CD14-positive monocyte (primary cell): ENCODE data around the gene ACTL8. TPM values are rescaled to one million over a fixed set of nuclear protein-coding genes. Genes with fewer than 3 reads are reported as not detected.

ENCODE experiments used
- DNase-seq, 3 donors: peaks; one replicate each; pipeline ENCODE4 v3.0.0-alpha.2; 2011 to 2022
- H2AFZ ChIP-seq: 2 replicates; pipeline ENCODE4 v1.6.0; 2012; ENCODE audit warnings: mild to moderate bottlenecking, low read depth, low read length, inconsistent platforms; ENCODE audit not compliant: insufficient read depth, poor library complexity, severe bottlenecking
- H3K27ac ChIP-seq, 2 donors: 1 replicate in 1 of 2; 2 replicates in 1 of 2; pipeline ENCODE4 v1.5.1; 2012 to 2013; ENCODE audit warnings: low read length in 2 of 2, control low read depth in 1 of 2, inconsistent platforms in 1 of 2, low read depth in 1 of 2, mild to moderate bottlenecking in 1 of 2
- H3K27me3 ChIP-seq, 2 donors: one replicate each; pipeline versions ENCODE4 v1.6.0 to v1.6.1; 2011 to 2013; ENCODE audit warnings: low read length in 2 of 2; ENCODE audit not compliant: control insufficient read depth in 2 of 2, insufficient read depth in 2 of 2
- H3K36me3 ChIP-seq, 2 donors: replicated peaks in 1 of 2; 1 replicate in 1 of 2; 2 replicates in 1 of 2; pipeline versions ENCODE4 v1.5.1 to v1.6.1; 2012 to 2013; ENCODE audit warnings: low read length in 2 of 2, control low read depth in 1 of 2, inconsistent platforms in 1 of 2, mild to moderate bottlenecking in 1 of 2; ENCODE audit not compliant: insufficient read depth in 2 of 2, control insufficient read depth in 1 of 2
- H3K4me1 ChIP-seq, 2 donors: 1 replicate in 1 of 2; 2 replicates in 1 of 2; pipeline versions ENCODE4 v1.5.1 to v1.6.1; 2012 to 2013; ENCODE audit warnings: low read length in 2 of 2, control low read depth in 1 of 2, inconsistent platforms in 1 of 2, mild to moderate bottlenecking in 1 of 2, moderate library complexity in 1 of 2; ENCODE audit not compliant: insufficient read depth in 2 of 2, control insufficient read depth in 1 of 2
- H3K4me2 ChIP-seq: replicated peaks from 2 replicates; pipeline ENCODE3; 2012; ENCODE audit warnings: low read length, moderate library complexity, mild to moderate bottlenecking; ENCODE audit not compliant: poor library complexity, severe bottlenecking; ENCODE audit errors: extremely low read depth
- H3K4me3 ChIP-seq, 3 experiments: fragments of 200-600 bp in 1 of 3; sonication (generic) in 1 of 3; replicated peaks in 1 of 3; 1 replicate in 2 of 3; 2 replicates in 1 of 3; pipeline ENCODE4 v1.5.1; 2011 to 2013; ENCODE audit warnings: low read length in 3 of 3, mild to moderate bottlenecking in 3 of 3, control low read depth in 2 of 3, low read depth in 2 of 3, inconsistent platforms in 1 of 3, moderate library complexity in 1 of 3
- H3K79me2 ChIP-seq: 2 replicates; pipeline ENCODE4 v1.6.0; 2012; ENCODE audit warnings: mild to moderate bottlenecking, control low read depth, inconsistent platforms, low read length, moderate library complexity; ENCODE audit not compliant: insufficient read depth
- H3K9ac ChIP-seq: 2 replicates; pipeline ENCODE4 v1.6.0; 2017; ENCODE audit warnings: low read length, mild to moderate bottlenecking; ENCODE audit not compliant: insufficient read depth, poor library complexity, severe bottlenecking
- H3K9me3 ChIP-seq, 2 donors: replicated peaks in 1 of 2; 1 replicate in 1 of 2; 2 replicates in 1 of 2; pipeline versions ENCODE4 v1.5.1 to v1.6.1; 2012 to 2013; ENCODE audit warnings: low read length in 2 of 2, control low read depth in 1 of 2; ENCODE audit not compliant: control insufficient read depth in 1 of 2, insufficient read depth in 1 of 2
- H4K20me1 ChIP-seq: 2 replicates; pipeline ENCODE4 v1.6.0; 2012; ENCODE audit warnings: mild to moderate bottlenecking, low read length, control low read depth, moderate library complexity; ENCODE audit not compliant: insufficient read depth
- H3K27ac Mint-ChIP-seq, 7 donors: one replicate each; pipeline ENCODE4 v1.8.0; 2020; ENCODE audit warnings: mild to moderate bottlenecking in 7 of 7, mixed read lengths in 7 of 7, moderate library complexity in 6 of 7, inconsistent platforms in 2 of 7
- H3K27me3 Mint-ChIP-seq, 3 donors: one replicate each; pipeline ENCODE4 v1.8.0; 2021 to 2022; ENCODE audit warnings: low read depth in 3 of 3, mild to moderate bottlenecking in 3 of 3, mixed read lengths in 3 of 3, moderate library complexity in 3 of 3, inconsistent platforms in 1 of 3
- H3K36me3 Mint-ChIP-seq, 2 donors: one replicate each; pipeline ENCODE4 v1.8.0; 2020; ENCODE audit warnings: mixed read lengths in 2 of 2, inconsistent platforms in 1 of 2, mild to moderate bottlenecking in 1 of 2
- H3K4me1 Mint-ChIP-seq: one replicate; pipeline ENCODE4 v1.8.0; 2020; ENCODE audit warnings: mild to moderate bottlenecking, mixed read lengths
- H3K4me3 Mint-ChIP-seq, 2 donors: one replicate each; pipeline ENCODE4 v1.8.0; 2020; ENCODE audit warnings: mild to moderate bottlenecking in 2 of 2, mixed read lengths in 2 of 2, moderate library complexity in 1 of 2
- H3K9me3 Mint-ChIP-seq, 7 donors: one replicate each; pipeline ENCODE4 v1.8.0; 2020 to 2022; ENCODE audit warnings: mixed read lengths in 7 of 7, mild to moderate bottlenecking in 6 of 7, moderate library complexity in 6 of 7, inconsistent platforms in 2 of 7
- CTCF ChIP-seq: fragments of 200-600 bp; IDR thresholded peaks from one replicate; pipeline ENCODE4 v1.8.0; 2022; ENCODE audit warnings: antibody characterized with exemption, mild to moderate bottlenecking
- WGBS: methylation state at CpG from one replicate; pipeline ENCODE4 v1.1.5; 2013; ENCODE audit warnings: missing lambda C conversion rate; ENCODE audit not compliant: insufficient coverage; 5-methylcytosine and 5-hydroxymethylcytosine counted together
- intact Hi-C, 2 donors: fragments of 100-400 bp; cut with micrococcal nuclease; formaldehyde crosslinking; loops; one replicate each; pipeline versions ENCODE4 v1.15.0 to v1.15.1; 2023
- polyA plus RNA-seq, 3 donors: library from polyadenylated mRNA; depleted of rRNA in 1 of 3; unstranded in 2 of 3; stranded (reverse) in 1 of 3; fragments of 300-500 nt in 2 of 3; fragments of >200 nt in 1 of 3; fragmentation: Illumina TruSeq in 2 of 3; gene quantifications; 1 replicate in 2 of 3; 2 replicates in 1 of 3; pipeline ENCODE4 v1.2.3, GENCODE V29; 2012 to 2021

The ACTL8 gene
- polyA plus RNA-seq, 3 donors: not detected

GRCh38 chr1:17742583-17742982 is 12.6 kb upstream of the ACTL8 start:
- Mint-ChIP-seq H3K9me3 (peaks cover 0 to 2% (median 0%) of the 10 kb centered on the region in 7 donors), H3K27me3 (peaks cover 13 to 25% (median 16%) of the 10 kb centered on the region in 3 donors), H3K4me1 (no peaks in the 10 kb centered on the region), H3K27ac (no peak overlapping the region), H3K4me3 (no peak overlapping the region), H3K36me3 (no peaks in the 10 kb centered on the region)
- no peak overlapping the region for H3K9ac ChIP-seq
- no peak overlapping the region for H3K4me3 ChIP-seq
- no peak overlapping the region for H3K4me2 ChIP-seq
- H3K9me3 ChIP-seq: no peaks in the 10 kb centered on the region
- no peak overlapping the region for H3K27ac ChIP-seq
- intact Hi-C loops: no loop called here
- 100% methylated on average over 1 of the region's 5 CpGs for WGBS
- H4K20me1 ChIP-seq: no peaks in the 10 kb centered on the region
- no peaks in the 10 kb centered on the region for H3K27me3 ChIP-seq
- no peaks in the 10 kb centered on the region for H3K79me2 ChIP-seq
- DNase-seq: no peak
- H3K36me3 ChIP-seq: no peaks in the 10 kb centered on the region
- no peak overlapping the region for H2AFZ ChIP-seq
- TF ChIP-seq CTCF: no peak
- H3K4me1 ChIP-seq: no peaks in the 10 kb centered on the region

GRCh38 chr1:17743008-17743647 is 12.0 kb upstream of the ACTL8 start:
- no peaks in the 10 kb centered on the region for H3K36me3 Mint-ChIP-seq
- H3K9ac ChIP-seq: no peak overlapping the region
- no peaks in the 10 kb centered on the region for H3K27me3 ChIP-seq
- no peak overlapping the region for H2AFZ ChIP-seq
- no peak for TF ChIP-seq CTCF
- H3K79me2 ChIP-seq: no peaks in the 10 kb centered on the region
- peaks cover 13 to 25% (median 17%) of the 10 kb centered on the region in 3 donors for H3K27me3 Mint-ChIP-seq
- intact Hi-C loops: no loop called here
- no peak overlapping the region for H3K4me3 ChIP-seq
- H3K4me1 Mint-ChIP-seq: no peaks in the 10 kb centered on the region
- H3K9me3 ChIP-seq: no peaks in the 10 kb centered on the region
- H3K36me3 ChIP-seq: no peaks in the 10 kb centered on the region
- H3K27ac Mint-ChIP-seq: no peak overlapping the region
- no peak for DNase-seq
- no peak overlapping the region for H3K4me2 ChIP-seq
- H4K20me1 ChIP-seq: no peaks in the 10 kb centered on the region
- no peaks in the 10 kb centered on the region for H3K4me1 ChIP-seq
- no peak overlapping the region for H3K4me3 Mint-ChIP-seq
- 57% methylated on average over 7 of the region's 11 CpGs for WGBS
- H3K9me3 Mint-ChIP-seq: peaks cover 0 to 2% (median 0%) of the 10 kb centered on the region in 7 donors
- H3K27ac ChIP-seq: no peak overlapping the region
